GM20431 (cell line): ENCODE data around the gene ARL4D.
"Not testable (repeated sequence)": the region's sequence is repeated elsewhere in the genome, so short reads cannot be mapped to it uniquely, and the experiment has no call there.

Experiments
- in situ Hi-C: fragments of 300-500 bp; cut with MseI, MboI; formaldehyde crosslinking; loops from one replicate; pipeline ENCODE4 v1.15.0; 2020; ENCODE audit warnings: low sequenced_read_pairs; ENCODE audit not compliant: unreplicated experiment

Gene ARL4D

DNA sequence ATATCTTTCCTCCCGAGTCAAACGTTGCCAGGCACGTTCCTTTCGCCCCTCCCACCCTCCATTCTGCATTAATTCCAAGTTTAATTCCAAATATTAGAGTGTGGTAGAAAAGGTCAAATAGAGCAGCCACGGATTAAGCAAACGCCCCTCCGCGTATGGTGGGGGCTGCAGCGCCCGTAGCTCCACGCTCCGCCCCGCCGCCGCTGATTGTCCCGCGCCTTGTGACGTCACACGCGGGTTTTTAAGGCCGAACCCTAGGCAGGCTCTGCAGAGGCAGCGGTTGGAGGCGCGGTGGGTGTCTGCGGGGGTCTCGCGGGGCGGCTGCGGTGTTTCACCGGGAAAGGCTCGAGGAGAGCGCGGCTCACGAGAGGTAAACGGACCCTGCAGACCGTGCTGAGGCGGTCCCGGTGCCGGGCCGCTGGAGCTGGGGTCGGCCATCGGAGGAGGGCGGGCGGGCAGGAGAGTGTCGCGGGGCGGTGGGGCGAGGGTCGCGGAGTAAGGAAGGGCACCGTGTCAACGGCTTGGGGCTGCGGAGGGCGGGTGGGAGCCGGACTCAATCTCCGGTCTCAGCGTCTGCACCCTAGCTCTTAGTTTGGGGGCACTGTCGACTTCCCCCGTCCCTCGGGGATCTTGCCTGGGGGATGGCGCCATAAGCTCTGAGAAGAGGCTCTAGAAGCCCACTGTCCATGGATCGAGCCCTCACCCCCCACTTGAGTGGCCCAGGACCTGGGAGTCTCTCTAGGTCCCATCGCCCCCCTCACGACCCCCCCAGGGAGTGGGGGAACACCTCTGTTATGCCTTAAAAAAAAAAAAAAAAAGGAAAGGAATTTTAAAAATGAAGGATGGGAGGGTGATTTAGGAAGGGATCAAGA lies at the start of gene ARL4D:
Gene ARL4D (plus strand): TSS at position 270 of the 872 bp plus-strand sequence. CDS start 740 bp downstream, outside the sequence.
- in situ Hi-C loops: no loop called here

- in situ Hi-C loops: loop anchor here (25.0 kb wide), 1 partner anchor 337 kb away; the partner anchor contains the start of genes IFI35 and VAT1
Measured at GRCh38 chr17:43349142-43349541, 49.7 kb upstream of the ARL4D start.

- in situ Hi-C loops: no loop called here
Measured at GRCh38 chr17:43350888-43351361, 47.9 kb upstream of the ARL4D start.

GRCh38 chr17:43351691-43352090 lies 47.1 kb upstream of the ARL4D start:
- in situ Hi-C loops: no loop called here

GRCh38 chr17:43352579-43353331 lies 46.0 kb upstream of the ARL4D start:
- in situ Hi-C loops: no loop called here

DNA sequence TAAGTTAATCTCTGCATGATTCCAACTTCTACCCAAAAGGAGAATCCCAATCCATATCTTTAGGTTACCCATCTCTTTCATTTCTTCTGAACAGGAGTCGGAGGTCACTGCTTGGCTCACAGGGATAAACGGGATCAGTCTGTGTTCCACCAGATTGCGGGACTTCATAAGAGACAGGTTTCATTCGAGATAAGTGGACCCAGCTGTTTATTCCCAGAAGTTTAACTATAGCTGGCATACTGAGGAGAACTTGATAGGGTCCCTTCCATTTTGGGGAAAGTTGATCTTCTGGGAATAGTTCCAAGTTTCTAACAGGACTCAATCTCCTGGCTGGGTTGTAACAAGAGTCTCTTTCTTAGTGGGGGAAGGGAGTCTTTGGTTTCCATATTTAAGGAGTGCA lies 45.4 kb upstream of the ARL4D start:
- in situ Hi-C loops: no loop called here

GRCh38 chr17:43354371-43354770 lies 44.4 kb upstream of the ARL4D start:
- in situ Hi-C loops: no loop called here

DNA sequence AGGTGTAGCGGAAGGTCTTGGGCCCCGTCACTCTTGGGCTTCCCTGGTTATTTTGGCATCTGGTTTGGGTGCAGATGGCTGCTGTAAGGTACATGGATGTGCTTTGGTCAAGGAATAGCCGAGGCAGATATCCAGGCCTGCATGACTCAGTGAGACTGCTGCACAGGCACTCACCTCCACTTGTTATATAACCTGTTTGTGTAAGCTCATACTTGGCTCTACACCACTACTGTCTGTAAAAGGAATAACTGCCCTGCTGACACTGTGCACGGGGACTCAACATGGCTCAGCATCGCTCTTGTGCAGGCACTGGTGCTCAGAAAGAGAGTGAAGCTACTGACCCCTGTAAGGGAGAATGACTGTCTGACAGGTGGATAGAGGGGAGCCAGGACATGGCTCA lies 42.3 kb upstream of the ARL4D start:
- in situ Hi-C loops: no loop called here

- in situ Hi-C loops: no loop called here
Measured at GRCh38 chr17:43356999-43357398, 41.8 kb upstream of the ARL4D start.

- in situ Hi-C loops: no loop called here
Measured at GRCh38 chr17:43359469-43360110, 39.2 kb upstream of the ARL4D start.

DNA sequence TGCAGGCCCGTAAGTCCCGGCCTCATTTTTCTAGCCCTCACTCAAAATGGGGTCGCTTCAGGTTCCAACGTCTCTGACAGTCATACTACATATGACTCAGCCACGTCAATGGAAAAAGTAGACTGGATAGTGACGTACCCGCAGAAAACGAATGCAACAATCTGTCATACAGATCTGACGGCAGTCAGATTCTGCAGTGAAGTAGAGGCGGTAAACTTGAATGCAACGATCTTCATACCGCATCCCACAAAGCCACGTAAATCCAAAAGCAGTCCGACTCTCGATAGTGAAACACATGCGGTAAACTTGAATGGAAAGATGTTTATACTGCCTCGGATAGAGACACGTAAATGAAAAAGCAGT lies 38.4 kb upstream of the ARL4D start:
- in situ Hi-C loops: no loop called here

DNA sequence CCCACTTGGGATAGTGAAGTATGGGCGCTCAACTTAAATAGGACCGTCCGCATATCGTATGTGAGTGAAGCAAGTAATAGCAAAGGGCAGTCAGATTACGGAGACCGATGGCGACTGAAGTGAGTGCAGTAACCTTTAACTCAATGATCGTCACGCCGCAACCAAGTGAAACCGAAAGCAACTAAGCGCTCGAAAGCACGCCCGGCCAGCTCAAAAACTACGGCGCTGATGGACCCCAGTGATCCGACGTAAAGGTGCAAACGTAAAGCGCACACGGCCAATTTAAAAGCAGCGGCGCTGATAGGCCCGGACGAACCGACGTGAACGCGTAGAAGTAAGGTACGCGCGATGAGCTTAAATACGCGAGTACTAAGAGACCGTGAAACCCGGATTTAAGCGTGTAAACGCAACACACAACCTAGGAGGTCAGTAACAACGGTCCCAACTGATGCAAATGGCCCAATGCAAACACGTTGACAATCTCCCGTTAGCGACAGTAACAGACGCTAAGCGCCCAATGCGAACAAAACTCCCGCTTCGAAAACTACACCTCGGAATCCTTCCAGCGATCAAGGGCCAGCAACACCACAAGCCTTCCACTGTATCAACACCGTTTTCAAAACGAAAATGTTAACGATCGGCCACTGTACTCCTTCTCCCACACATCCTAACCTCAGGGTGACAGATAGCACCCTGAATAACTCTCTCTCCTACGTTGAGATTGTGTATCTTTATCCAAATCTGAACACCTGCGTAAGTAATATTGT lies 37.9 kb upstream of the ARL4D start:
- in situ Hi-C loops: no loop called here

DNA sequence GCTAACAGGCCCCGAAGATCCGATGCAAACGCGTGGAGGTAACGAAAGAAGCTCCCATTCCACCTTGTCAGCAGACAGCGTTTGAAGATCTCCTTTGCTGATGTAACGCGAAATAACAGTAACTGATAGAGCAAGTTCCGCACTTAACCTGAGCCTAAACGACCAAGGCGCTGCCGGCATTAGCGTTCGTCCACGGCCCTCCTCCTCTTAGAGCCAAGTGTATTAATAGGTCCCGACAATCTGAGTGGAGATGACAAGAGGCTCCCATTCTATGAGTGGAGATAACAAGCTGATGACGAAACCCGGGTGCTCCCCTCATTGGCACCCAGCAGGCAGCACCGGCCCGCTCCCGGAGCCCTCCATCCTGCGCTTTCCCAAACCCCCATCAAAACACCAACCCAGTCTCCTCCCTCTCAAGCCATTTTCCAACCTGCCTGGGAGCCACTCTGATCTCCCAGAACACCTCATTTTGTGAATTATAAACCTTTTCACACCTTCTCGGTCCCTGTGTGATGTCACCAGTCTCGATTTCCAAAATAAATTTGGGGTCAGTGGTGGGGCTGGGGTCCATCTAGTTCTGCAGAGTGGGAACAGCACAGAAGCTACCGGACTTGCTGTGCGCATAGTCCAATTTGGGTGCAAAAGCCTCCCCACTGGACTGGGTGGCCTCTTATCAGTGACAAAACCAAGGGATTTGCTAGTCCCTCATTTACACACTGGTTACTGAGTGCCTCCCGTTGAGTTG lies 35.4 kb upstream of the ARL4D start:
- in situ Hi-C loops: no loop called here

- in situ Hi-C loops: no loop called here
Measured at GRCh38 chr17:43363926-43364285, 34.9 kb upstream of the ARL4D start.

DNA sequence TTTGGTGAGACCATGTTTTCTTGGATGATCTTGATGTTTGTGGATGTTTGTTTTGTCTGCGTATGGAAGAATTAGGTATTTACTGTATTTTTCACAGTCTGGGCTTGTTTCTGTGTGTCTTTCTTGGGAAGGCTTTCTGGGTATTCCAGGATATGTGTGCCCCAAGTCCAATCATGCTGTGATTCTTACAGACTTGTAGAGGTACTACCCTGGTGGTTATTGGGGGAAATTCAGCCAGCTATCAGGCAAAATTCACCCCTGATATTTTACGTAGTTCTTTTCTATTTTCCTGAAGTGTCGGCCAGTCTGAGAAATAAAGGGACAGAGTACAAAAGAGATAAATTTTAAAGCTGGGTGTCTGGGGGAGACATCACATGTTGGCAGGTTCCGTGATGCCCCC lies 33.4 kb upstream of the ARL4D start:
- in situ Hi-C loops: no loop called here

- in situ Hi-C loops: not testable (repeated sequence)
Measured at GRCh38 chr17:43365921-43366320, 32.9 kb upstream of the ARL4D start.

DNA sequence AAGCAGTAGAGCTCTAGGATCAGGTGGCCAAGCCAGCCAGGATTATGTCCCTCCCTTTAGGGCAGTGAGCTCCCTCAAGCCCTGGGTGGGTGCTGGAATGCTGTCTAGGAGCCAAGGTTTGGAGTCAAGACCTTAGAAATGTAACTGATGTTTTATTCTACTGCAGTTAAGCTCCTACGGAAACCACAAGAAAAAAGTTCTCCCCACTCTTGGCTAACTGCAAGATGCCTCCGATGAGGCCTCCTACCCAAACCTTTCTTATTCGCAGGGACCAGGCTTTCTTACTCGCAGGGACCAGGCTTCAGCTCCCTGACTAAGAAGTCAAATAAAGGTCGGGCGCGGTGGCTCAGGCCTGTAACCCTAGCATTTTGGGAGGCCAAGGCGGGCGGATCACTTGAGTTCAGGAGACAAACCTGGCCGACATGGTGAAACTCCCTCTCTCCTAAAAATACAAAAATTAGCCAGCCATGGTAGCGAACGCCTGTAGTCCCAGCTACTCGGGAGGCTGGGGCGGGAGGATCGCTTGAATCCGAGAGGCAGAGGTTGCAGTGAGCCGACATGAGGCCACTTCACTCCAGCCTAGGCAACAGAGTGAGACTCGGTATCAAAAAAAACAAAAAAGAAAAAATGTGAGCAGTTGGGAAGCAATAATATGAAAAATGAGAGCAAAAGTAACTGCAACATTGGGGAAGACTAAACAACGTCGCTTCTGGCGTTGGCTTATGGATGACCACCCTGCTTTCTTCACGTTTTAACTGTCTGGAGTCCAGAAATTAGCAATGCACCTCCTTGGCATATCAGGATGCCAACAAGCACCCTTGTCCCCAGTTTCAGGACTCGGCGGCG lies 31.7 kb upstream of the ARL4D start:
- in situ Hi-C loops: no loop called here

DNA sequence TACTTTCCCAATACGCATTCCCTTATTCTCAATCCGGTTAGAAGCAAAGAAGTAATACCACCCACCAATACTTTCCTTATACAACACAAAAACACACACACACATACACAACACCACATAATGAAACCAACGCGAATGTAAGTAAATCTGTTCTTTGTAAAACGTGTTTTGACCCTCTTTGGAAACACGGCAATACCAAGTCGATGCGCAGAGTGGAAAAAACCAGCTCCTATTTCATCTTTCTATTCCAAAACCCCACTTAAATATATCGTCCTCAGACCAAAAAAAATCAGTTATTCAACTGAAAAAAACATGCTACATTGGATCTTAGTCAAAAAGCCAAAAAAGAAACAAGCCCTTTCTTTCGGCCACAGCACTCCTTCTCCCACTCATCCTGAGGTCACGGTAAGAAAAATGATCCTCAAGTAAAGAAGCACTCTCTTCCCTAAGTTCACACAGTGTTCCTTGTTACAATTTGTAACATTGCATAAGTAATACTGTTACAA lies 31.0 kb upstream of the ARL4D start:
- in situ Hi-C loops: no loop called here
